Right atrium auricular region (tissue), 2 donors: ENCODE data around the gene PIK3CD. TPM values are rescaled to one million over a fixed set of nuclear protein-coding genes. Genes with fewer than 3 reads are reported as not detected.

Experiments used
- DNase-seq: peaks from one replicate; pipeline ENCODE4 v3.0.0-alpha.2; 2019; ENCODE audit warnings: low spot score
- H3K27ac ChIP-seq, 2 donors: fragments of 200-600 bp; sonication (generic); 1 replicate in 1 of 2; 2 replicates in 1 of 2; pipeline ENCODE4 v1.5.1; 2016 to 2019
- H3K27me3 ChIP-seq, 2 donors: fragments of 200-600 bp; sonication (generic); one replicate each; pipeline versions ENCODE4 v1.5.1 to v1.6.0; 2017 to 2019
- H3K36me3 ChIP-seq: fragments of 200-600 bp; sonication (generic); one replicate; pipeline ENCODE4 v1.5.1; 2016
- H3K4me1 ChIP-seq, 2 donors: fragments of 200-600 bp; sonication (generic); one replicate each; pipeline versions ENCODE4 v1.5.1 to v1.6.0; 2017 to 2019
- H3K4me3 ChIP-seq, 2 donors: fragments of 200-600 bp; sonication (generic); 1 replicate in 1 of 2; 2 replicates in 1 of 2; pipeline ENCODE4 v1.5.1; 2017 to 2019; ENCODE audit warnings: mild to moderate bottlenecking in 1 of 2, moderate library complexity in 1 of 2
- H3K9me3 ChIP-seq, 2 donors: fragments of 200-600 bp; sonication (generic); one replicate each; pipeline ENCODE4 v1.5.1; 2019
- total RNA-seq, 2 donors: library from RNA; depleted of rRNA; stranded (reverse); fragments of >200 nt; gene quantifications; one replicate each; pipeline ENCODE4 v1.1.0, GENCODE V29; 2016
- TF ChIP-seq, protein P1 (sequence below), 2 donors: fragments of 200-600 bp; sonication (generic); IDR thresholded peaks; one replicate each; pipeline ENCODE4 v1.5.1; 2019; ENCODE audit warnings: antibody characterized with exemption in 2 of 2

PIK3CD gene
- total RNA-seq, 2 donors from 2014 or later, result 4.7 to 7.4 TPM

DNA sequence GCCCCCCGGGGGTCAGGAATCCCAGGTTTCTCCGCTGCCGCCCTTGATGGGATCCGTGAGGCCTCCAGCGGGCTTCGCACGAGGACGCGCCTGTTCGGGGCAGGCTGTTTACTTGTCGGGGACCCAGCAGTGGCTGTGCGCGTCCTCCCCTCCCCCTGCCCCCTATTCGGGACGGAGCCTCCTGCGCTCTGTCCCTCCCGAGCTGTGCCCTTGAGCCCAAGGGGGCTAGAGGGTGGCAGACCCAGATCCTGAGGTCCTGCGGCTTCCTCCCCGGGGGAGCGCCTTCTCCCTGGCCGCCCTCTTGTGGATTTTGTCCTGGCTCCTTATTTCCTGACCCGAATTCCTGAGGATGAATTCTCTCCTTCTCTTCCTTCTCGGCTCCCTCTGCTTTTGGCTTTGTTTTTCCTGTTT, 38.4 kb downstream of the PIK3CD start:
- H3K27ac ChIP-seq, result peak overlapping the region; percentile 14 to 75
- H3K4me1 ChIP-seq, result peaks cover 0 to 39% of the 10 kb centered on the region in 2 donors
- TF ChIP-seq, protein P1, sequence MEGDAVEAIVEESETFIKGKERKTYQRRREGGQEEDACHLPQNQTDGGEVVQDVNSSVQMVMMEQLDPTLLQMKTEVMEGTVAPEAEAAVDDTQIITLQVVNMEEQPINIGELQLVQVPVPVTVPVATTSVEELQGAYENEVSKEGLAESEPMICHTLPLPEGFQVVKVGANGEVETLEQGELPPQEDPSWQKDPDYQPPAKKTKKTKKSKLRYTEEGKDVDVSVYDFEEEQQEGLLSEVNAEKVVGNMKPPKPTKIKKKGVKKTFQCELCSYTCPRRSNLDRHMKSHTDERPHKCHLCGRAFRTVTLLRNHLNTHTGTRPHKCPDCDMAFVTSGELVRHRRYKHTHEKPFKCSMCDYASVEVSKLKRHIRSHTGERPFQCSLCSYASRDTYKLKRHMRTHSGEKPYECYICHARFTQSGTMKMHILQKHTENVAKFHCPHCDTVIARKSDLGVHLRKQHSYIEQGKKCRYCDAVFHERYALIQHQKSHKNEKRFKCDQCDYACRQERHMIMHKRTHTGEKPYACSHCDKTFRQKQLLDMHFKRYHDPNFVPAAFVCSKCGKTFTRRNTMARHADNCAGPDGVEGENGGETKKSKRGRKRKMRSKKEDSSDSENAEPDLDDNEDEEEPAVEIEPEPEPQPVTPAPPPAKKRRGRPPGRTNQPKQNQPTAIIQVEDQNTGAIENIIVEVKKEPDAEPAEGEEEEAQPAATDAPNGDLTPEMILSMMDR (IDR thresholded peaks at IDR 0.05), result no peak

DNA sequence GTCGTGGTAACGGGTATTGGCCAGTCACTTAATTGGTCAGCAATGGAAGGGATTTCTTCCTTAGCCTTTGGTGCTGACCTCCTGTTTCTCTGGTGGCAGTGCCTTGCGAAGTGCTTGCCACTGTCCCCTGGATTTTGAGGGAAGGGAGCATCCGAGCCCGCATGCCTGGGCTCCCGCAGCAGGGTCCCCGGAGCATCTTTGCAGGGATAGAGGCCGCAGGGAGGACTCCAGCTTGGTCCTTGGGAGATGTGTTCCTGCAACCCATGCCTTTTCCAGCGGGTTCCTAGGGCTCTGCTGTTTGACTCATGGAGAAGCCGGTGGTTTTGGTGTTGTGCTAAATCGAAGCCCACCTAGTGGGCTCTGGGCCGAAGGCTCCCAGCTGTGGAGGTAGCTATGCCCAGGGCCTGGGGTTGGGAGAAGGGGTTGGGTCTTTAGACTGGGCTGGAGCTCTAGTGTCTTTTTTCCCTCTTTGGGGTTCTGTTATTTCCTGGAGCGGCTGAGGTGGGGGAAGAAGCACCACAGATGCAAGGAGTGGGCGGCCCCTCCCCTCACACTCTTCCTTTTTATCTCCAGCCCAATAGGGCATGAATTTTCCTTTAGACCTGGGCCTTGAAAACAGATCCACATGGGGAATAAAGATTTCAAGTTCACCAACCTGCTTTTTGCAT, 39.0 kb downstream of the PIK3CD start:
- H3K27ac ChIP-seq, result peak overlapping the region; percentile 14 to 75
- TF ChIP-seq, protein P1 (IDR thresholded peaks at IDR 0.05), result no peak
- H3K36me3 ChIP-seq, result no peaks in the 10 kb centered on the region
- H3K9me3 ChIP-seq, result no peaks in the 10 kb centered on the region
- peak overlapping the region; percentile 68 to 77 for H3K4me3 ChIP-seq
- H3K27me3 ChIP-seq, result no peaks in the 10 kb centered on the region
- H3K4me1 ChIP-seq, result peaks cover 0 to 39% of the 10 kb centered on the region in 2 donors
- no peak for DNase-seq

More for the DNA sequence above, 38.4 kb downstream of the PIK3CD start:
- no peaks in the 10 kb centered on the region for H3K27me3 ChIP-seq
- no peak for DNase-seq
- H3K36me3 ChIP-seq, result no peaks in the 10 kb centered on the region
- peak overlapping the region; percentile 68 to 77 for H3K4me3 ChIP-seq
- no peaks in the 10 kb centered on the region for H3K9me3 ChIP-seq

DNA sequence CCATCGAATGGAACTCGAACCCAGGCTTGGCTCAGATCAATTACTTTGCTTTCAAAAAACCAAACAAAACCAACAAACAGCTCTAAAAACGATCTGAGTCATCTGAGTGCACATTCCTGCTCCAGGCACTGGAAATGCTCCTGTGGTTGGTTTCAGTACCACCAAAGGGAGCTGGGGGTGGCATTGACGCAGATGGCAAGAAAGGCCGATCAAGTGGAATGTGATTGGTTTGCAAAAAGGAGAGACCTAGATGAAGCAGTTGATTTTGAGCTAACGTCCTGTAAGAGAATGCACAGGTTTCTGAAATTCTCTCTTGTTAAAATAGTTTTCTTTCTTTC, 39.5 kb downstream of the PIK3CD start:
- no peak for DNase-seq
- Histone ChIP-seq H3K27ac (no peak overlapping the region), H3K4me3 (no peak overlapping the region), H3K9me3 (no peaks in the 10 kb centered on the region), H3K27me3 (no peaks in the 10 kb centered on the region), H3K36me3 (no peaks in the 10 kb centered on the region), H3K4me1 (peaks cover 0 to 39% of the 10 kb centered on the region in 2 donors)
- TF ChIP-seq, protein P1 (IDR thresholded peaks at IDR 0.05), result no peak

DNA sequence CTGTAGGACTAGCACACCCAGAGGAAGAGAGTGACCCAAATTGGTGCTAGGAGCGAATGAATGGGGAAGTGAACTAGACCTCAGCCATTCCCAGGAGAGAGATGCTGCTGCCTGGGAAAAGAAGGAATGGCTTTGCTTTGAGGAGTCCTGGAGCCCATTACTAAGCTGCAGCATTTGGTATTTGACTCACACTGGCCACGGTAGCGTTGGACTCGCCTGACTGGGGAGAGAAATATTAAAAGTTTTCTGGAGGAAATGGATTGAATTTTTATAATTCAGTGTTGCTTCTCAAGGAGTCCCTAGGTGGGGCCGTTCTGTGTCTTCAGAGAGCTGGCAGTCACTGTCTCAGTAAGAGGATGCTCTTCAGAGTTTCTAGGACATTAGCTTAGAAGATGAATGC, 40.2 kb downstream of the PIK3CD start:
- Histone ChIP-seq H3K9me3 (no peaks in the 10 kb centered on the region), H3K36me3 (no peaks in the 10 kb centered on the region), H3K27ac (no peak overlapping the region), H3K4me1 (peaks cover 0 to 39% of the 10 kb centered on the region in 2 donors), H3K27me3 (no peaks in the 10 kb centered on the region), H3K4me3 (no peak overlapping the region)
- no peak for DNase-seq
- TF ChIP-seq, protein P1 (IDR thresholded peaks at IDR 0.05), result no peak

DNA sequence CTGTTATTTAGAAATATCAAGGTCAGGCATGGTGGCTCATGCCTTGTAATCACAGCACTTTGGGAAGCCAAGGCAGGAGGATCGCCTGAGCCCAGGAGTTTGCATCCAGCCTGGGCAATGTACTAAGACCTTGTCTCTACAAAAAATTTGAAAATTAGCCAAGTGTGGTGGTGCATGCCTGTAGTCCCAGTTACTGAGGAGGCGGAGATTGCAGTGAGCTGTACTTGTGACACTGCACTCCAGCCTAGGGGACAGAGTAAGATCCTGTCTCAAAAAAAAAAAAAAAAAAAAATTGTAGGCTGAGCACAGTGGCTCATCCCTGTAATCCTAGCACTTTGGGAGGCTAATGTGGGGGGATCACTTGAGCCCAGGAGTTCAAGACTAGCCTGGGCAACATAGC, 45.3 kb downstream of the PIK3CD start:
- TF ChIP-seq, protein P1 (IDR thresholded peaks at IDR 0.05), result no peak
- no peaks in the 10 kb centered on the region for H3K27me3 ChIP-seq
- no peak overlapping the region for H3K4me3 ChIP-seq
- no peak overlapping the region for H3K27ac ChIP-seq
- H3K9me3 ChIP-seq, result no peaks in the 10 kb centered on the region
- no peaks in the 10 kb centered on the region for H3K4me1 ChIP-seq
- no peak for DNase-seq
- H3K36me3 ChIP-seq, result no peaks in the 10 kb centered on the region

DNA sequence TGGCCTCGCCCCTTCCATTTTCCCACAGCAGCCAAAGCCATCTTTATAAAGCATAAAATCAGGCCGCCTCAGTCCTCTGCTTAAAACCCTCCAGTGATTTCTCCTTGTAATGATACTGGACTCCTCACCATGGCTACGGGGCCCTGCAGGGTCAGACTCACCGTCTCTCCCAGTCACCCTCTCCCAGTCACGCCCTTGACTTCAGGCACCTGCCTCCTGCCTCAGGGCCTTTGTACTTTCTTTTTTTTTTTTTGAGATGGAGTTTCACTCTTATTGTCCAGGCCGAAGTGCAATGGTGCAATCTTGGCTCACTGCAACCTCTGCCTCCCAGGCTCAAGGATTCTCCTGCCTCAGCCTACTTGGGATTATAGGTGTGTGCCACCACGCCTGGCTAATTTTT, 47.8 kb downstream of the PIK3CD start:
- Histone ChIP-seq H3K36me3 (no peaks in the 10 kb centered on the region), H3K4me3 (no peak overlapping the region), H3K27me3 (no peaks in the 10 kb centered on the region), H3K27ac (no peak overlapping the region), H3K4me1 (no peaks in the 10 kb centered on the region), H3K9me3 (no peaks in the 10 kb centered on the region)
- DNase-seq, result no peak
- TF ChIP-seq, protein P1 (IDR thresholded peaks at IDR 0.05), result no peak
